Heart left ventricle (tissue), 16 donors: ENCODE results near the gene SLC35A1. TPM values are rescaled to one million over a fixed set of nuclear protein-coding genes. Genes with fewer than 3 reads are reported as not detected.

Experiments used
- ATAC-seq, 4 donors: fragments of 200-7000 bp; cut with Tn5 transposase; one replicate each; pipeline ENCODE4 v1.9.1; 2020 to 2022; ENCODE audit warnings: moderate library complexity in 4 of 4, mild to moderate bottlenecking in 3 of 4, moderate number of reproducible peaks in 1 of 4
- DNase-seq, 5 donors: peaks; one replicate each; pipeline ENCODE4 v3.0.0-alpha.2; 2020
- H3K27ac ChIP-seq, 12 donors: fragments of 200-600 bp; sonication (generic) in 4 of 12; one replicate each; pipeline versions ENCODE4 v1.5.0 to v1.8.0; 2016 to 2022; ENCODE audit warnings: mild to moderate bottlenecking in 2 of 12
- H3K27me3 ChIP-seq, 9 donors: fragments of 200-600 bp; sonication (generic) in 2 of 9; one replicate each; pipeline versions ENCODE4 v1.5.1 to v1.8.0; 2016 to 2022; ENCODE audit warnings: mild to moderate bottlenecking in 3 of 9
- H3K36me3 ChIP-seq, 9 donors: fragments of 200-600 bp; sonication (generic) in 2 of 9; one replicate each; pipeline versions ENCODE4 v1.5.0 to v1.8.0; 2018 to 2022; ENCODE audit warnings: mild to moderate bottlenecking in 2 of 9
- H3K4me1 ChIP-seq, 12 donors: fragments of 200-600 bp; sonication (generic) in 4 of 12; one replicate each; pipeline versions ENCODE4 v1.5.0 to v1.8.0; 2016 to 2022; ENCODE audit warnings: mild to moderate bottlenecking in 3 of 12
- H3K4me3 ChIP-seq, 12 donors: fragments of 200-600 bp; sonication (generic) in 4 of 12; one replicate each; pipeline versions ENCODE4 v1.5.0 to v1.8.0; 2017 to 2022; ENCODE audit warnings: mild to moderate bottlenecking in 9 of 12, moderate library complexity in 4 of 12
- H3K9me3 ChIP-seq, 12 donors: fragments of 200-600 bp; sonication (generic) in 4 of 12; one replicate each; pipeline versions ENCODE4 v1.5.0 to v1.8.0; 2016 to 2022; ENCODE audit warnings: mild to moderate bottlenecking in 1 of 12
- POLR2A ChIP-seq, 2 donors: fragments of 450-650 bp; IDR thresholded peaks; one replicate each; pipeline ENCODE4 v1.6.1; 2017; ENCODE audit warnings: antibody characterized with exemption in 2 of 2, mild to moderate bottlenecking in 2 of 2, moderate library complexity in 2 of 2
- WGBS, 4 donors: extraction: QIAGEN DNeasy Blood & Tissue Kit in 2 of 4; methylation state at CpG; one replicate each; pipeline versions ENCODE4 v1.1.5 to v1.1.7; 2013 to 2018; 5-methylcytosine and 5-hydroxymethylcytosine counted together
- intact Hi-C, 10 donors: fragments of 100-400 bp; cut with DNase I; formaldehyde crosslinking; loops; one replicate each; pipeline versions ENCODE4 v1.11.1 to v1.14.2; 2022
- long read RNA-seq, 3 donors: library from polyadenylated mRNA; unstranded; transcript quantifications; one replicate each; pipeline ENCODE4 v2.0.0, GENCODE V29; 2020 to 2021
- polyA plus RNA-seq, 2 donors: library from polyadenylated mRNA; stranded (reverse); fragments of 200-250 nt; gene quantifications; one replicate each; pipeline ENCODE4 v1.2.3, GENCODE V29; 2013
- total RNA-seq, 9 donors: library from RNA; depleted of rRNA in 2 of 9; stranded (reverse); fragments of >200 nt in 2 of 9; fragmentation: NEBNext Ultra II Directional in 3 of 9; extraction: Animal tissue kit (Norgen Biotek cat#: 25700) in 3 of 9; gene quantifications; one replicate each; pipeline versions ENCODE4 v1.1.0 to v1.2.4, GENCODE V29; 2016 to 2023
- TF ChIP-seq, protein P1 (sequence below), 12 donors: fragments of 200-600 bp; sonication (generic) in 4 of 12; IDR thresholded peaks; one replicate each; pipeline versions ENCODE4 v1.5.0 to v1.8.0; 2018 to 2022; ENCODE audit warnings: antibody characterized with exemption in 12 of 12, mild to moderate bottlenecking in 5 of 12
- donor health status: ischemic (EF 13 %, LVEDD 7.1; RV severe dilation, severe dysfunction).
- donor health status: healthy with polysubstance abuse.
- donor health status: DM: no; HTN: yes; CAD: no.
- donor health status: DM: no; HTN: no; CAD: no.
- donor health status: ischemic (EF 25% LVEDD 6.9; RV normal size, moderate dysfunction).
- donor health status: ischemic (EF 25% LVEDD 5.7; RV mildly dilated, moderate dysfunction).
- donor health status: healthy.
- donor health status: DM: yes; HTN: yes; CAD: no.
- donor health status: ischemic (EF 35%, LVEDD 5.7; RV mildly dilated, moderate dysfunction).
- donor health status: nonischemic (EF 11% LVEDD 7.7; RV severe dilation, severe dysfunction).
- donor health status: DM: yes; HTN: yes; CAD: no.
- donor health status: PGD.
- donor health status: ischemic (EF 29% LVEDD 5.4; RV normal size, mild dysfunction).
- donor health status: nonischemic (EF 23%, LVEDD 6.1; RV moderate dilation, normal function).

Gene SLC35A1, protein sequence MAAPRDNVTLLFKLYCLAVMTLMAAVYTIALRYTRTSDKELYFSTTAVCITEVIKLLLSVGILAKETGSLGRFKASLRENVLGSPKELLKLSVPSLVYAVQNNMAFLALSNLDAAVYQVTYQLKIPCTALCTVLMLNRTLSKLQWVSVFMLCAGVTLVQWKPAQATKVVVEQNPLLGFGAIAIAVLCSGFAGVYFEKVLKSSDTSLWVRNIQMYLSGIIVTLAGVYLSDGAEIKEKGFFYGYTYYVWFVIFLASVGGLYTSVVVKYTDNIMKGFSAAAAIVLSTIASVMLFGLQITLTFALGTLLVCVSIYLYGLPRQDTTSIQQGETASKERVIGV
- total RNA-seq (10 to 100 TPM in 3 of 9 donors, 1 to 10 TPM in 6; 6.3 to 12.2 (median 9.3) TPM), polyA plus RNA-seq (10 to 100 TPM; 12.1 to 13.9 TPM)
- long read RNA-seq, donor 1, transcript SLC35A1-201 (8 exons, 1,851 nt) = major isoform, 16 of 21 reads
- long read RNA-seq, donor 1, partial matches to known transcripts = 0 of 21 reads
- long read RNA-seq, donor 1, other reads (novel, unspliced or antisense) = 5 of 21 reads
- long read RNA-seq, donor 2, transcript SLC35A1-201 (8 exons, 1,851 nt) = major isoform, 33 of 37 reads
- long read RNA-seq, donor 2, partial matches to known transcripts = 2 of 37 reads
- long read RNA-seq, donor 2, other reads (novel, unspliced or antisense) = 2 of 37 reads
- long read RNA-seq, donor 3, transcript SLC35A1-201 (8 exons, 1,851 nt) = major isoform, 9 of 11 reads
- long read RNA-seq, donor 3, partial matches to known transcripts = 2 of 11 reads
- long read RNA-seq, donor 3, other reads (novel, unspliced or antisense) = 0 of 11 reads

DNA sequence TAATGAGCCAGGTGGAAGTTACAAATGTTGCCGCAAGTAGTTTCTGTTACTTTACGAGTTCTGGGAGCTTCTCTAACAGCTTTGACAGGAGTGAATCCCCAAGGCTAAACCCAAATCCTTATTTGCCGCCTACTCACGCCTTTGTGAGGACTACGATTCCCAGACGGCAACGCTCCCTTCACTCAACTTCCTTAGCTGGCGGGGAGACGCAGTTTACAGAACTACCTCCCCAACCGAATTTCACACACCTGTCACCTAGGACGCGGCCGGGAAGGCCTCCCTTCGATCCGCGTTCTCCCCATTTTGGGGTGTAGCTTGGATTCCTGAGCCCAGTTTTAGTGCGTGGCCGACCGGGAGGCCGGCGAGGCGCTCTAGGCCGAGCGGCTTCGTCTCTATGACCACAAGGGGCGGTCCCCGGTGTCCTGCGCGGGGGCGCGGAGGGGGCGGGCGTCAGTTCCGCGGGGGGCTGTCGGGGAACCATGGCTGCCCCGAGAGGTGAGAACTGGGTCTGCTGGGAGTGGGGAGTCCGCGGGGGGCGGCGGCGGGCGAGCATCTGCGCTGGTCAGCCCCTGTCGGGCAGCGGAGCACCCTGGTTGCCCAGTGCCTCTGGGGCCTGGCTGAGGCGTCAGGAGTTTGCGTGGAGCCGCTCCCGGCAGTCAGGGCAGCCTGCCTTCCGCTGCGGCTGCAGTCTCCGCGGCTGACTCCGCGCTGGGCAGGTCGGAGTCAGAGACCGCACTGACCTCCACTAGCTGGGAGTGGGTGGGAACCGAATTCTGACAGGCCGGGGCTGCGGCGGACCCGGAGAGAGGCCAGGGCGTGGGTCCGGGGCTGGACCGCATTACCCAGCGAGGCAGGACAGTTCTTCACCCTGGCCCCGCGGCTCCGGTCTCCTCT lies at the start of gene SLC35A1:
Gene SLC35A1, plus strand, starts transcription at position 450 of the 894 bp plus-strand sequence. Its CDS starts 30 bp downstream, at position 480.
- Histone ChIP-seq H3K27ac (peak within 1 kb of the TSS; percentile 78 to 96 (median 94)), H3K4me3 (peak within 1 kb of the TSS; percentile 69 to 98 (median 86)), H3K27me3 (no peaks in the 10 kb centered on the region), H3K4me1 (peaks cover 0 to 20% (median 7%) of the 10 kb centered on the region in 12 donors), H3K36me3 (peaks cover 0 to 6% (median 3%) of the 10 kb centered on the region in 9 donors), H3K9me3 (no peaks in the 10 kb centered on the region)
- intact Hi-C loops = loop anchor here in 8 of 10 donors (1.0 to 10.0 kb wide), 15 partner anchors 60 to 318 kb away; partner anchors contain the start of genes AKIRIN2 (in 3 of the 8), SMIM8 (in 3 of the 8), CFAP206 (in 2 of the 8) and ORC3 (in 2 of the 8)
- 0 to 2% (median 1%) methylated on average over 27 to 70 of the region's 70 CpGs for WGBS, 4 donors
- DNase-seq (peak; percentile 87 to 95 (median 90)), ATAC-seq (peak; percentile 98 to 100 (median 98))
- TF ChIP-seq, protein P1, sequence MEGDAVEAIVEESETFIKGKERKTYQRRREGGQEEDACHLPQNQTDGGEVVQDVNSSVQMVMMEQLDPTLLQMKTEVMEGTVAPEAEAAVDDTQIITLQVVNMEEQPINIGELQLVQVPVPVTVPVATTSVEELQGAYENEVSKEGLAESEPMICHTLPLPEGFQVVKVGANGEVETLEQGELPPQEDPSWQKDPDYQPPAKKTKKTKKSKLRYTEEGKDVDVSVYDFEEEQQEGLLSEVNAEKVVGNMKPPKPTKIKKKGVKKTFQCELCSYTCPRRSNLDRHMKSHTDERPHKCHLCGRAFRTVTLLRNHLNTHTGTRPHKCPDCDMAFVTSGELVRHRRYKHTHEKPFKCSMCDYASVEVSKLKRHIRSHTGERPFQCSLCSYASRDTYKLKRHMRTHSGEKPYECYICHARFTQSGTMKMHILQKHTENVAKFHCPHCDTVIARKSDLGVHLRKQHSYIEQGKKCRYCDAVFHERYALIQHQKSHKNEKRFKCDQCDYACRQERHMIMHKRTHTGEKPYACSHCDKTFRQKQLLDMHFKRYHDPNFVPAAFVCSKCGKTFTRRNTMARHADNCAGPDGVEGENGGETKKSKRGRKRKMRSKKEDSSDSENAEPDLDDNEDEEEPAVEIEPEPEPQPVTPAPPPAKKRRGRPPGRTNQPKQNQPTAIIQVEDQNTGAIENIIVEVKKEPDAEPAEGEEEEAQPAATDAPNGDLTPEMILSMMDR (IDR thresholded peaks at IDR 0.05) = peak in 11 of 12 donors; percentile 13 to 45 (median 28)
- TF ChIP-seq POLR2A (IDR thresholded peaks at IDR 0.05) = peak in 1 of 2 donors; percentile 68

DNA sequence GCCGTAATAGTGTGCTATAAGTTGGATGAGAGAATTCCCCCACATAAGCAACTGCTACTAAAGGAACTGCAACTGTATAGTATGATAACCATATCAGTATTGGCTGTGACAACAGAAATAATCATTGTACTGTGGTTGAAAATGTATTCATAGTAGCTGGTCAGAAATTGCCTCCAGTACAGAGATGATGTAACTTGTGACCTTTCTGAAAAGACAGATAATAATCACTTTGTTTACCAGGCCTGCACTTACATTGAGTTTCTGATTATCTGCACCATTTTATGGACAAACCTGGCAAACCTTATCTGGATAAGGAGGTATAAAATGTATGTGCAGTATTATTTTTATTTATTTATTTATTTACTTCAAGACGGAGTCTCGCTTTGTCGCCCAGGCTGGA lies 46.0 kb upstream of the SLC35A1 start:
- no peaks in the 10 kb centered on the region for H3K27me3 ChIP-seq
- no peaks in the 10 kb centered on the region for H3K36me3 ChIP-seq
- DNase-seq = no peak
- H3K9me3 ChIP-seq = no peaks in the 10 kb centered on the region
- TF ChIP-seq, protein P1 (IDR thresholded peaks at IDR 0.05) = no peak
- TF ChIP-seq POLR2A (IDR thresholded peaks at IDR 0.05) = no peak
- WGBS, 4 donors = 93 to 99% (median 95%) methylated on average over 4 of the region's 4 CpGs
- intact Hi-C loops = no loop called here
- no peak overlapping the region for H3K27ac ChIP-seq
- no peaks in the 10 kb centered on the region for H3K4me1 ChIP-seq
- no peak for ATAC-seq
- no peak overlapping the region for H3K4me3 ChIP-seq

DNA sequence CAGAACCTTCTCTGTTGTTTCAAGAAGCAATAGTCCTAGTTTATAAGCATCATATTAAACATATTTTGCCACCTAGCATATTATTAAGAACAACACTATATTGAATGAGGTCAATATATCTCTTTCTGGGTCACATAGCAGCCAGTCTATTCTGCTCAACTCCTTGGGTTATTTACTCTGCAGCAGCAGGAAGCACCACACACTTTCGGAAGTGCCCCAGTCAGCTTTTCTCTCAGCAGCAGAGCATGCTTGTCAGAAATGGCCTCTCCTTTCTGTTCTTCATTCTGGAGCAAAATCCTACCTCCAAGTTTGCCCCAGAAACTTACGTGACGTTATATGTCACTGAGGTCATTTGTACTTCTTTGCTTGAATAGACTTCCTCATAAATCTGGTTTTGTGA lies 42.3 kb upstream of the SLC35A1 start:
- Histone ChIP-seq H3K4me1 (no peaks in the 10 kb centered on the region), H3K9me3 (no peaks in the 10 kb centered on the region), H3K4me3 (no peak overlapping the region), H3K27me3 (no peaks in the 10 kb centered on the region), H3K36me3 (no peaks in the 10 kb centered on the region), H3K27ac (no peak overlapping the region)
- WGBS, 4 donors = 69 to 76% (median 73%) methylated on average over 3 of the region's 3 CpGs
- no peak for ATAC-seq
- no peak for DNase-seq
- TF ChIP-seq POLR2A (IDR thresholded peaks at IDR 0.05) = no peak
- TF ChIP-seq, protein P1 (IDR thresholded peaks at IDR 0.05) = no peak
- intact Hi-C loops = no loop called here
